ENCODE measurements around the gene AHI1.
"Not testable (repeated sequence)": the region's sequence is repeated elsewhere in the genome, so short reads cannot be mapped to it uniquely, and the experiment has no call there.

DNA sequence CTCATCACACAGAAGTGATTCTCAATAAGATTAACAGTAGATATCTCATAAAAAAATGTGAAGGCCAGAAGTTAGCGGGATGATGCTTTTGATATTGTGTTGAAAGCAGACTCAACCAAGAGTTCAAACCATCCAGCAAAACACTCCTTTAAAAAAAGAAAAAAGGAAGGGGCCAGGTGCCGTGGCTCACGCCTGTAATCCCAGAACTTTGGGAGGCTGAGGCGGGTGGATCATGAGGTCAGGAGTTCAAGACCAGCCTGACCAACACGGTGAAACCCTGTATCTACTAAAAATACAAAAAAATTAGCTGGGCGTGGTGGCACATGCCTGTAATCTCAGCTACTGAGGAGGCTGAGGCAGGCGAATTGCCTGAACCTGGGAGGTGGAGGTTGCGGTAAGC, 157.6 kb downstream of the AHI1 start:
- not testable (repeated sequence) for TF ChIP-seq ZFX (IDR thresholded peaks at IDR 0.05; ENCODE audit: borderline replicate concordance)
- TF ChIP-seq, protein P1, sequence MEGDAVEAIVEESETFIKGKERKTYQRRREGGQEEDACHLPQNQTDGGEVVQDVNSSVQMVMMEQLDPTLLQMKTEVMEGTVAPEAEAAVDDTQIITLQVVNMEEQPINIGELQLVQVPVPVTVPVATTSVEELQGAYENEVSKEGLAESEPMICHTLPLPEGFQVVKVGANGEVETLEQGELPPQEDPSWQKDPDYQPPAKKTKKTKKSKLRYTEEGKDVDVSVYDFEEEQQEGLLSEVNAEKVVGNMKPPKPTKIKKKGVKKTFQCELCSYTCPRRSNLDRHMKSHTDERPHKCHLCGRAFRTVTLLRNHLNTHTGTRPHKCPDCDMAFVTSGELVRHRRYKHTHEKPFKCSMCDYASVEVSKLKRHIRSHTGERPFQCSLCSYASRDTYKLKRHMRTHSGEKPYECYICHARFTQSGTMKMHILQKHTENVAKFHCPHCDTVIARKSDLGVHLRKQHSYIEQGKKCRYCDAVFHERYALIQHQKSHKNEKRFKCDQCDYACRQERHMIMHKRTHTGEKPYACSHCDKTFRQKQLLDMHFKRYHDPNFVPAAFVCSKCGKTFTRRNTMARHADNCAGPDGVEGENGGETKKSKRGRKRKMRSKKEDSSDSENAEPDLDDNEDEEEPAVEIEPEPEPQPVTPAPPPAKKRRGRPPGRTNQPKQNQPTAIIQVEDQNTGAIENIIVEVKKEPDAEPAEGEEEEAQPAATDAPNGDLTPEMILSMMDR (IDR thresholded peaks at IDR 0.05), result not testable (repeated sequence)
